Breast epithelium (tissue), 3 donors: ENCODE measurements around the gene SORL1-AS1.

ENCODE experiments used
- CTCF ChIP-seq, 3 donors: fragments of 450-650 bp; IDR thresholded peaks; one replicate each; pipeline ENCODE4 v1.5.1; 2016 to 2017; ENCODE audit warnings: antibody characterized with exemption in 3 of 3, mild to moderate bottlenecking in 3 of 3, moderate library complexity in 3 of 3
- POLR2A ChIP-seq: fragments of 450-650 bp; IDR thresholded peaks from one replicate; pipeline ENCODE4 v1.6.1; 2016; ENCODE audit warnings: antibody characterized with exemption, mild to moderate bottlenecking, moderate library complexity

GRCh38 chr11:121456816-121457431 lies 4.2 kb upstream of the SORL1-AS1 start:
- TF ChIP-seq CTCF (IDR thresholded peaks at IDR 0.05) (no peak), POLR2A (no peak)
